Left renal pelvis (tissue), 4 donors: ENCODE results near the gene IL13. TPM values are rescaled to one million over a fixed set of nuclear protein-coding genes. Genes with fewer than 3 reads are reported as not detected.

ENCODE experiments used
- DNase-seq, 4 donors: peaks; one replicate each; pipeline ENCODE4 v3.0.0-alpha.2; 2013; ENCODE audit warnings: low read depth in 4 of 4, low spot score in 3 of 4
- polyA plus RNA-seq, 4 donors: library from polyadenylated mRNA; unstranded; fragments of 120-200 nt; gene quantifications; one replicate each; pipeline ENCODE4 v1.2.1, GENCODE V29; 2013; ENCODE audit not compliant: insufficient read length in 4 of 4

The IL13 gene
- polyA plus RNA-seq, 4 donors = 0.15 TPM; not detected in 3

- no peak for DNase-seq
Measured at GRCh38 chr5:132669455-132669820, 11.5 kb downstream of the IL13 start.

- no peak for DNase-seq
Measured at GRCh38 chr5:132669966-132670882, 12.3 kb downstream of the IL13 start.

- DNase-seq = no peak
Measured at GRCh38 chr5:132671000-132671399, 13.0 kb downstream of the IL13 start.

- DNase-seq = no peak
Measured at GRCh38 chr5:132673488-132673887, 15.5 kb downstream of the IL13 start.

GRCh38 chr5:132673939-132674630, 16.1 kb downstream of the IL13 start, which contains the start of gene IL4:
Gene IL4 (plus strand): TSS chr5:132673989. CDS start chr5:132674051, 62 bp downstream.
- DNase-seq = no peak

GRCh38 chr5:132674671-132675506, 16.9 kb downstream of the IL13 start:
- DNase-seq = no peak

GRCh38 chr5:132675936-132676689, 18.1 kb downstream of the IL13 start:
- DNase-seq = no peak

GRCh38 chr5:132677191-132677590, 19.2 kb downstream of the IL13 start:
- DNase-seq = no peak

GRCh38 chr5:132677682-132678400, 19.9 kb downstream of the IL13 start:
- no peak for DNase-seq

GRCh38 chr5:132678735-132679134, 20.8 kb downstream of the IL13 start:
- no peak for DNase-seq

GRCh38 chr5:132679166-132679565, 21.2 kb downstream of the IL13 start:
- DNase-seq = no peak

- DNase-seq = no peak
Measured at GRCh38 chr5:132679717-132680380, 21.9 kb downstream of the IL13 start.

GRCh38 chr5:132680780-132681475, 23.0 kb downstream of the IL13 start:
- no peak for DNase-seq

- DNase-seq = no peak
Measured at GRCh38 chr5:132681476-132681831, 23.5 kb downstream of the IL13 start.

GRCh38 chr5:132681983-132682382, 24.0 kb downstream of the IL13 start:
- DNase-seq = no peak

GRCh38 chr5:132684491-132684890, 26.5 kb downstream of the IL13 start:
- DNase-seq = no peak

GRCh38 chr5:132684922-132685720, 27.1 kb downstream of the IL13 start:
- no peak for DNase-seq

GRCh38 chr5:132686193-132686592, 28.2 kb downstream of the IL13 start:
- DNase-seq = no peak
